HG03066 (cell line): ENCODE data around the gene PLSCR2.
"Not testable (repeated sequence)": the region's sequence is repeated elsewhere in the genome, so short reads cannot be mapped to it uniquely, and the experiment has no call there.

Source experiments
- ATAC-seq: cut with Tn5 transposase; IDR thresholded peaks from one replicate; pipeline ENCODE4 v1.9.1; 2021; ENCODE audit warnings: low read depth; ENCODE audit not compliant: unreplicated experiment

The PLSCR2 gene

GRCh38 chr3:146425341-146425740, 44.0 kb downstream of the PLSCR2 start:
- ATAC-seq: no peak

GRCh38 chr3:146421819-146422759, 47.3 kb downstream of the PLSCR2 start:
- ATAC-seq: no peak

GRCh38 chr3:146416366-146416765, 53.0 kb downstream of the PLSCR2 start:
- ATAC-seq: no peak

GRCh38 chr3:146414010-146414409, 55.4 kb downstream of the PLSCR2 start:
- ATAC-seq: no peak

GRCh38 chr3:146412711-146413110, 56.6 kb downstream of the PLSCR2 start:
- ATAC-seq: not testable (repeated sequence)

- ATAC-seq: no peak
Measured at GRCh38 chr3:146407956-146408355, 61.4 kb downstream of the PLSCR2 start.

- ATAC-seq: no peak
Measured at GRCh38 chr3:146404436-146404835, 64.9 kb downstream of the PLSCR2 start.

- no peak for ATAC-seq
Measured at GRCh38 chr3:146403792-146404191, 65.6 kb downstream of the PLSCR2 start.

- no peak for ATAC-seq
Measured at GRCh38 chr3:146396792-146397191, 72.6 kb downstream of the PLSCR2 start.

- ATAC-seq: no peak
Measured at GRCh38 chr3:146395164-146395563, 74.2 kb downstream of the PLSCR2 start.

- no peak for ATAC-seq
Measured at GRCh38 chr3:146390957-146391356, 78.4 kb downstream of the PLSCR2 start.

- no peak for ATAC-seq
Measured at GRCh38 chr3:146390006-146390772, 79.2 kb downstream of the PLSCR2 start.

- no peak for ATAC-seq
Measured at GRCh38 chr3:146387566-146387965, 81.8 kb downstream of the PLSCR2 start.

GRCh38 chr3:146386936-146387335, 82.4 kb downstream of the PLSCR2 start:
- no peak for ATAC-seq

GRCh38 chr3:146384786-146385185, 84.6 kb downstream of the PLSCR2 start:
- no peak for ATAC-seq
